Esophagus (tissue), 2 donors: ENCODE data around the gene GRIA4. TPM values are rescaled to one million over a fixed set of nuclear protein-coding genes. Genes with fewer than 3 reads are reported as not detected.

Experiments used
- H3K27ac ChIP-seq, 2 donors: one replicate each; pipeline ENCODE4 v1.5.1; 2013; ENCODE audit warnings: low read depth in 2 of 2, mild to moderate bottlenecking in 2 of 2, inconsistent platforms in 1 of 2, low read length in 1 of 2, moderate library complexity in 1 of 2
- H3K27me3 ChIP-seq, 2 donors: one replicate each; pipeline ENCODE4 v1.6.1; 2013; ENCODE audit warnings: low read length in 2 of 2, control low read depth in 1 of 2, mild to moderate bottlenecking in 1 of 2; ENCODE audit not compliant: insufficient read depth in 2 of 2, control insufficient read depth in 1 of 2
- H3K36me3 ChIP-seq, 2 donors: one replicate each; pipeline ENCODE4 v1.6.1; 2013; ENCODE audit warnings: low read length in 1 of 2; ENCODE audit not compliant: control insufficient read depth in 2 of 2, insufficient read depth in 2 of 2
- H3K4me1 ChIP-seq, 2 donors: one replicate each; pipeline ENCODE4 v1.6.1; 2013; ENCODE audit warnings: low read length in 1 of 2; ENCODE audit not compliant: control insufficient read depth in 2 of 2, insufficient read depth in 2 of 2
- H3K4me3 ChIP-seq, 2 donors: one replicate each; pipeline ENCODE4 v1.5.1; 2013; ENCODE audit warnings: low read length in 2 of 2, mild to moderate bottlenecking in 2 of 2, low read depth in 1 of 2, moderate library complexity in 1 of 2
- H3K9me3 ChIP-seq, 2 donors: one replicate each; pipeline ENCODE4 v1.6.1; 2013; ENCODE audit warnings: mild to moderate bottlenecking in 2 of 2, low read depth in 1 of 2, low read length in 1 of 2, moderate library complexity in 1 of 2; ENCODE audit not compliant: control insufficient read depth in 2 of 2, insufficient read depth in 1 of 2
- WGBS, 2 donors: extraction: QIAGEN DNeasy Blood & Tissue Kit; methylation state at CpG; one replicate each; pipeline ENCODE4 v1.1.7; 2013; 5-methylcytosine and 5-hydroxymethylcytosine counted together
- polyA plus RNA-seq, 2 donors: library from polyadenylated mRNA; stranded (reverse); fragments of 200-250 nt; gene quantifications; one replicate each; pipeline ENCODE4 v1.2.3, GENCODE V29; 2013
- donor health status: healthy with polysubstance abuse.
- donor health status: Bipolar disorder and iron deficiency.

Gene GRIA4
- polyA plus RNA-seq = not detected

DNA sequence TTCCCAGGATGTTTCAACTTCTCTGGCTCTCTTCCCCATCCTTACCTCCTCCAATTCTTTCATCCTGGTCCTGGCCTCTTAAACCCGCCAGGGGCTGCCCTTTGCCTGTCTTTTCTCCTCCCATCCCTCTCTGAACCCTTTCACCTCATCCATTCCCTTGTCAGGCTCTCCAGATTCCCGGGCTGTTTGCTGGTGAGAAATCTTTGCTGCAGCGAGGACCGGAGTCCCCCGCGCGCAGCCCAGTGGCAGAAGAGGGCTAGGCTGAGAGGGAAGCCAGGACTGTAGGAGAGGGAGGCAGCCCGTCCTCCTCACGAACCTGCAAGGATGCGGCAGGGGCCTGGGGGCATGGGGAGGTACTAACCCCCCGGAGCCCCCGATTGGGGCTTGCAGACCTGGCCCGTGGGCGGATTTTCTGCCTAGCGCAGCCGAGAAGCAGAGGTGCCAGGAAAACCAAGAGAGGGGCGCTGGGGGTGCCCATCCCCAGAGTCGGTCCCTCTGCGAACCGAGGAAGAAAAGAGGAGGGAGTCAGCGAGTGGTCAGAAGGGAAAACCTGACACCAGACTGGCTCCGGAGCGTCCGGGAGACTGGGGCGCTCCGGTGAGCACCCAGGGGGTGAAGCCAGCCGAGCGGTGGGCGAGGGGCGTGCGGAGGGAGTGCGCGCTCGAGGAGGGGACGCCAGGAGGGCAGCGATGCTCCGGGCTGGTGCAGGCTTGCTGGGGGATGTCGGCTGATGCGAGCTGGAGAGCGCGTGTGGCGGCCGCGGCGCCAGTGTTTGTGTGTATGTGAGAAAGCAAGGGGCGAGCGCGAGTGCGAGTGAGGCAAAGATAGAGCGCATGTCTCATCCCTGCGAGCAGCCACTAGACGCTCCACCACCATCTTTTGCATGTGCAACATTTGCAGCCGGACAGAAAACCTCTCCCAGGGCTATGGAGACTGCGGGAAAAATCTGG is at the start of gene GRIA4:
TSS of gene GRIA4 (plus strand) at position 242 of the 950 bp plus-strand sequence. CDS start 925 bp downstream, outside the sequence.
- Histone ChIP-seq H3K27ac (no peak within 1 kb of the TSS), H3K4me3 (peak within 1 kb of the TSS in 1 of 2 donors; percentile 13), H3K4me1 (peaks cover 7% of the 10 kb centered on the region in 2 donors), H3K36me3 (no peaks in the 10 kb centered on the region), H3K27me3 (no peaks in the 10 kb centered on the region), H3K9me3 (no peaks in the 10 kb centered on the region)
- 3 to 4% methylated on average over 54 of the region's 54 CpGs for WGBS, 2 donors

DNA sequence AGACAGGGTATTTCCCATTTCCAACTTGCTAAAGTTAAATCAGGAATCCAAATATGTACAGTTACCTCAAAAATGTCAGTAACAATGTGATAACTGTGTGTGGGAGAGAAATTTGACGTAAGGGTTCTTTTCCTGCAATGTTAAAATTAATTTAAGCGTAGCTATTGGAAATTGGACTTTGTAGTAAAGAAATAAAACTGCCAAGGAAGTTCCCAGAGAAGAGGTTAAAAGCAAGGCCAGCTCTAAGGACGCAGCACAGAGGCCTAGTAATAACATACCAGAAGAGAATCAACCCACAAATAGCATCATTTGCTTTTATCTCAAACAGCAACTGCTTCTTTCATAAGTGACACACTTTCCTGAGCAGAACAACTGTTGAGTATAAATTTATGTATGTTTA is 36.8 kb upstream of the GRIA4 start:
- WGBS, 2 donors = 64 to 74% methylated on average over 3 of the region's 3 CpGs
- Histone ChIP-seq H3K4me3 (no peak overlapping the region), H3K27ac (no peak overlapping the region), H3K4me1 (no peaks in the 10 kb centered on the region), H3K9me3 (no peaks in the 10 kb centered on the region), H3K27me3 (no peaks in the 10 kb centered on the region), H3K36me3 (no peaks in the 10 kb centered on the region)

DNA sequence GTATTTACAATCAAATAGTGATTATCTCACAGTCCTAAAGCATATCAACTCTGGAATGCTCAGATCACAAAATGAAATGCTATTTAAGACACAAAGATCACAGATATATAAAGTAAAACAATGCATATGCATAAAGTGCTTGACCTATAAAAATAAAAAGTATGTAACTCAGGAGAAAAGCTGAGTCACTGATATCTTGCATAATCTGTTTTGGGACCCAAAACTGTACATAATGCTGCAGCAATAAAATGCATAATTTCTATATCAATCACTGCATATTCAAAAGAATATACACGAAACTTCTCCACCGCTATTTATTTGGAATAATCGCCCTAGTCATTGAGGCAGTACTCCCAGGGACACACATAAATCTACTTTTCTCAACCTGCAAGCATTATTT is 34.9 kb upstream of the GRIA4 start:
- Histone ChIP-seq H3K9me3 (no peaks in the 10 kb centered on the region), H3K27ac (no peak overlapping the region), H3K36me3 (no peaks in the 10 kb centered on the region), H3K4me3 (no peak overlapping the region), H3K4me1 (no peaks in the 10 kb centered on the region), H3K27me3 (no peaks in the 10 kb centered on the region)
- WGBS, 2 donors = 86 to 94% methylated on average over 3 of the region's 3 CpGs

DNA sequence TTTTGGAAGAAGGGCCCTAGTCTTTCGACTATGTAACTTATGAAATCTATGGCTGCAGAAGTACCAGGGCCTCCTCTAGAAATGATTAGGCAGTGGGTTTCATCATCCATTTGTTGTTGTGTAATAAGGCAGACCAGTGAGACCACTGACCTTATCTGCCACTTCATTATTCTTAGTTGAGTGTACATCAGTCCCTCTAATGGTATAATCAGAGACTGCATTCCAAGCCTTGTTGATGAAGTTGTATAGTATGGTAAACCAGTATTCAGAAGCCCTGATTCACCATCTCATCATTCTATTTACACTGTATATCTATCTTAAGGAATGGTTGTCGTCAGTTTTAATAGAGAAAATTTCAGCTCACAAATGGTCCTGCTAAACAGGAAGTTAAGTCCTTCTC is 32.2 kb upstream of the GRIA4 start:
- Histone ChIP-seq H3K27me3 (no peaks in the 10 kb centered on the region), H3K4me1 (no peaks in the 10 kb centered on the region), H3K9me3 (no peaks in the 10 kb centered on the region), H3K27ac (no peak overlapping the region), H3K36me3 (no peaks in the 10 kb centered on the region), H3K4me3 (no peak overlapping the region)
- WGBS, 2 donors = 70 to 75% methylated on average over 2 of the region's 2 CpGs

DNA sequence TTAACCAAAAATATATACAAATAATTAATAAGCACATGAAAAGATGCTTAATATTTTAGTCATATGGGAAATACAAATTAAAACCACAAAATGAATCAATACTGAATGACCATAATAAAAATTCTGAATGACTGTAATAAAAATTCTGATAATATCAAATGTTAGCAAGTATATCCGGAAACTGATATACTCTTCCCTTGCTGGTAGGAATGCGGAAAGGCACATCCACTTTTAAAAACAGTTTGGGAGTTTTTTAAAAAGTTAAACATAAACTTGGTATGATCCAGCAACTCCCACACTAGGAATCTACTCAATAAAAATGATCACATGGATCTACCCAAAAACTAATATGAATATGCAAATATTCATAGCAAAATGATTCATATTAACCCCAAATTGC is 30.8 kb upstream of the GRIA4 start:
- no peaks in the 10 kb centered on the region for H3K27me3 ChIP-seq
- no peaks in the 10 kb centered on the region for H3K4me1 ChIP-seq
- H3K4me3 ChIP-seq = no peak overlapping the region
- H3K36me3 ChIP-seq = no peaks in the 10 kb centered on the region
- H3K27ac ChIP-seq = no peak overlapping the region
- 91 to 95% methylated on average over 2 of the region's 2 CpGs for whole genome bisulfite sequencing, 2 donors
- no peaks in the 10 kb centered on the region for H3K9me3 ChIP-seq

DNA sequence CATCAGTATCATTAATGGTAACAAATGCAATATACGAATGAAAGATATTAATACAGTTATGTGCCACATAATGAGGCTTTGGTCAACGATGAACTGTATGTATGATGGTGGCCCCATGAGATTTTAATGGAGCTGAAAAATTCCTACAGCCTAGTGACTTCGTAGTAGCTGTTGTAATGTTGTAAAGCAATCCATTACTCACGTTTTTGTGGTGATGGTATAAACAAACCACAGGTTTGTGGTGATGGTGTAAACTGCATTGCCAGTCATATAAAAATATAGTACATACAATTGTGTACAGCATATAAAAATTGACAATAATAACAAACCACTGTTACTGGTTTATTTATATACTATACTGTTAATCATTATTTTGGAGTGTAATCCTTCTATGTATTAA is 27.4 kb upstream of the GRIA4 start:
- Histone ChIP-seq H3K27me3 (no peaks in the 10 kb centered on the region), H3K4me1 (no peaks in the 10 kb centered on the region), H3K27ac (no peak overlapping the region), H3K9me3 (no peaks in the 10 kb centered on the region), H3K4me3 (no peak overlapping the region), H3K36me3 (no peaks in the 10 kb centered on the region)
- WGBS, 2 donors = 66 to 69% methylated on average over 4 of the region's 4 CpGs

DNA sequence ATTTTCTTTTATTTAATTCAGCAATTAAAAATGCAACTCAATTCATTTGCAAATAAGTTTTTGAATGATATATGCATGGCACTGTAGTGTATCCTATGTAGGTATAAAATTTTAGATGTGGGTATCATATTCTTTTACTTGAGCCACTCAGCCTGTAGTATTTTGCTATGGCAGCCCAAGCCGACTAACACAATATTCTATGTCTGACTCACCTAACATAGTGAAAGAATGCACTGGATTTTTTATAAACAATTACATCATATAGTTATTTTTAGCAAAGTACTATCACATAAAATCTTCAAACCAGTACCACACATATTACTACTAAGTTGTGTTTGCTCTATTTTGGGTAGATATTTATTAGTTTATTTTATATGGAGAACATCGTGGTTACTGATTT is 21.9 kb upstream of the GRIA4 start:
- H3K4me1 ChIP-seq = no peaks in the 10 kb centered on the region
- H3K27me3 ChIP-seq = no peaks in the 10 kb centered on the region
- no peak overlapping the region for H3K4me3 ChIP-seq
- no peaks in the 10 kb centered on the region for H3K36me3 ChIP-seq
- WGBS, 2 donors = 70 to 85% methylated on average over 2 of the region's 2 CpGs
- no peak overlapping the region for H3K27ac ChIP-seq
- H3K9me3 ChIP-seq = no peaks in the 10 kb centered on the region

DNA sequence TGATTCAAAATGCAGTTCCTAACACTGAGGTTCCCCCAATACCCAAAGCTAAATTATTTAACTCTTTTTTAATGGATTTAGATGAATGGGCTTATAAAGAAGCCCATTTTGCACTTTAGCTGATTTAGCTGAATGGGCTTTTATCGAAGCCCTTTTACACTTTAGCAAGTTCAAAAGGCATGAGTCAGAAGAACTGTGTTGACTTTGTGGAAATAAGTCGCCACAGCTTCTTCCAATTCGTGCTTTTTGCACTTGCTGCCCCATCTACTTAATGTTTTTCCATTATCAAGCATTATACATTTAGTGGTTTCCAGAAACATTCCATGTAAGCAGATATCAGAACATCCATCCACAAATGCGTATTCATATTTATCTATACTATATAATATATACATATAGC is 20.5 kb upstream of the GRIA4 start:
- Histone ChIP-seq H3K27ac (no peak overlapping the region), H3K9me3 (no peaks in the 10 kb centered on the region), H3K36me3 (no peaks in the 10 kb centered on the region), H3K27me3 (no peaks in the 10 kb centered on the region), H3K4me1 (no peaks in the 10 kb centered on the region), H3K4me3 (no peak overlapping the region)
- WGBS, 2 donors = 71 to 73% methylated on average over 4 of the region's 4 CpGs

DNA sequence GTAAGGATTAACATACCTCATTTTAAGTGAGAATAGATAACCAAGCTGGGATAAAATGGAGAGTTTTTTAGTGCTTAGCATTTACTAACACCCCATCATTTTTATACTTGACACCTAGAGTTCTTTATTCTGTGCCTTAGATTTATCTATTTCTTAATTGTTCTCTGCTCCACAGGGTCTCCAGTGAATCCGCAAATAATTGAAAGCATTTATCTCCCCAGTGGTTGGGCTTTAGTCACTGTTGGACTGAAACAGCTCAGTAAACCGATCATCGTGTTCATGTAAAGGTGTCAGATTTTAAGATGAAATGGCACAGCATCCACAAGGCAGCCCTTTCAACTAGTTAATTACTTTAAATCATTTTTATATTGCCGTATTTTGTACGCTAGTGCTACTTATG is 17.8 kb upstream of the GRIA4 start:
- Histone ChIP-seq H3K36me3 (no peaks in the 10 kb centered on the region), H3K27ac (no peak overlapping the region), H3K4me1 (no peaks in the 10 kb centered on the region), H3K9me3 (no peaks in the 10 kb centered on the region), H3K27me3 (no peaks in the 10 kb centered on the region), H3K4me3 (no peak overlapping the region)
- WGBS, 2 donors = 65 to 71% methylated on average over 5 of the region's 5 CpGs

DNA sequence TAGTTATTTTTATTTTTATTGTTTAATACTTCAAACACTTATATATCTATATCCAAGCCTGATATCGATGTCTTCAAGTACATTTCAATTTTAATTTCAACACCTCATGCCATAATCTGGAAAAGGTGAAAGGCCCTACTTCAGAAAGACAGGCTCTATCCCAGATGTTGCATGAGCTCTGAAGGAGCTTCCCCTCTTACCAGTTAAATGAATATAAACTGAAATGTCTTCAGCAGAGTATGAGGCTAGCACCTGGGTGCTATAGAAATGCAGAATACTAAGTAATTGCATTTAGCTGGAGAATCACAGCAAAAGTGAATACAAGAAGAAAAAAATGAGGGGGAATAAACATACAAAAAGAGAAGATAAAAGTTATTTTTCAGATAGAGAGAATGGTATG is 11.5 kb upstream of the GRIA4 start:
- no peaks in the 10 kb centered on the region for H3K36me3 ChIP-seq
- no peak overlapping the region for H3K4me3 ChIP-seq
- 79 to 84% methylated on average over 1 of the region's 1 CpG for WGBS, 2 donors
- no peaks in the 10 kb centered on the region for H3K4me1 ChIP-seq
- no peaks in the 10 kb centered on the region for H3K9me3 ChIP-seq
- no peaks in the 10 kb centered on the region for H3K27me3 ChIP-seq
- no peak overlapping the region for H3K27ac ChIP-seq
